Nucleus accumbens (tissue), 56 donors: Measurements from ENCODE around the gene FAM221A.
"Not testable (repeated sequence)": the region's sequence is repeated elsewhere in the genome, so short reads cannot be mapped to it uniquely, and the experiment has no call there.

Experiments used
- DNase-seq, 56 donors: peaks; one replicate each; lab custom pipeline; 2025; lab: John Stamatoyannopoulos, UW

Gene FAM221A

GRCh38 chr7:23698822-23699221 is 18.8 kb downstream of the FAM221A start:
- no peak for DNase-seq

- DNase-seq = no peak
Observed at GRCh38 chr7:23700046-23700445, 20.0 kb downstream of the FAM221A start.

- DNase-seq = no peak
Observed at GRCh38 chr7:23709081-23709750, 29.2 kb downstream of the FAM221A start.

- no peak for DNase-seq
Observed at GRCh38 chr7:23710000-23710399, 30.0 kb downstream of the FAM221A start, which contains the start of gene STK31. TSS of gene STK31 (plus strand) at chr7:23710219. CDS start at chr7:23710286, 67 bp downstream.

- DNase-seq = no peak
Observed at GRCh38 chr7:23712368-23713284, 32.6 kb downstream of the FAM221A start.

GRCh38 chr7:23713285-23714149 is 33.5 kb downstream of the FAM221A start:
- DNase-seq = no peak

GRCh38 chr7:23714150-23714464 is 34.1 kb downstream of the FAM221A start:
- no peak for DNase-seq

- DNase-seq = no peak
Observed at GRCh38 chr7:23714579-23714978, 34.6 kb downstream of the FAM221A start.

- no peak for DNase-seq
Observed at GRCh38 chr7:23715099-23715498, 35.1 kb downstream of the FAM221A start.

GRCh38 chr7:23717788-23718187 is 37.8 kb downstream of the FAM221A start:
- no peak for DNase-seq

- no peak for DNase-seq
Observed at GRCh38 chr7:23721456-23721855, 41.5 kb downstream of the FAM221A start.

GRCh38 chr7:23722587-23723216 is 42.7 kb downstream of the FAM221A start:
- DNase-seq = not testable (repeated sequence)

GRCh38 chr7:23724113-23724512 is 44.1 kb downstream of the FAM221A start:
- DNase-seq = not testable (repeated sequence)

GRCh38 chr7:23742051-23742450 is 62.1 kb downstream of the FAM221A start:
- DNase-seq = no peak

GRCh38 chr7:23743226-23743625 is 63.2 kb downstream of the FAM221A start:
- no peak for DNase-seq

- no peak for DNase-seq
Observed at GRCh38 chr7:23746629-23747028, 66.6 kb downstream of the FAM221A start.

GRCh38 chr7:23751852-23752251 is 71.9 kb downstream of the FAM221A start:
- DNase-seq = no peak
